AG09319 (cell line): Measurements from ENCODE around the gene GCC1.
A peak's percentile ranks its signal among the peaks of the same experiment; 100 is the strongest.

ENCODE experiments used
- DNase-seq: peaks from one replicate; pipeline ENCODE4 v3.0.0-alpha.2; 2010; ENCODE audit warnings: low read depth; ENCODE audit errors: extremely low read depth
- CTCF ChIP-seq: IDR thresholded peaks from 2 replicates; pipeline ENCODE4 v1.5.1; 2011; ENCODE audit warnings: low read depth, mild to moderate bottlenecking, inconsistent platforms, low read length, moderate library complexity

Gene GCC1

GRCh38 chr7:127585044-127585953 lies at the start of gene GCC1:
TSS of gene GCC1 (minus strand) at chr7:127585596. CDS start at chr7:127585182, 414 bp downstream.
- peak; percentile 59 for DNase-seq
- TF ChIP-seq CTCF, result no peak

GRCh38 chr7:127632276-127632910 lies 47.0 kb upstream of the GCC1 start:
- peak; percentile 70 for DNase-seq
- no peak for TF ChIP-seq CTCF

- no peak for DNase-seq
- TF ChIP-seq CTCF, result peak; percentile 28
These were observed 44.0 kb upstream of the GCC1 start for GRCh38 chr7:127629268-127629854.

- TF ChIP-seq CTCF, result no peak
- no peak for DNase-seq
These were observed 43.0 kb upstream of the GCC1 start for GRCh38 chr7:127628445-127628844.

GRCh38 chr7:127625331-127625730 lies 39.9 kb upstream of the GCC1 start:
- no peak for TF ChIP-seq CTCF
- DNase-seq, result no peak

GRCh38 chr7:127620406-127621233 lies 35.2 kb upstream of the GCC1 start:
- no peak for DNase-seq
- no peak for TF ChIP-seq CTCF
